HG03432 (cell line): Measurements from ENCODE around the gene PRPF31.

Experiments
- ATAC-seq: cut with Tn5 transposase; IDR thresholded peaks from one replicate; pipeline ENCODE4 v1.9.1; 2021; ENCODE audit warnings: mild to moderate bottlenecking, moderate library complexity; ENCODE audit not compliant: unreplicated experiment

Gene PRPF31

DNA sequence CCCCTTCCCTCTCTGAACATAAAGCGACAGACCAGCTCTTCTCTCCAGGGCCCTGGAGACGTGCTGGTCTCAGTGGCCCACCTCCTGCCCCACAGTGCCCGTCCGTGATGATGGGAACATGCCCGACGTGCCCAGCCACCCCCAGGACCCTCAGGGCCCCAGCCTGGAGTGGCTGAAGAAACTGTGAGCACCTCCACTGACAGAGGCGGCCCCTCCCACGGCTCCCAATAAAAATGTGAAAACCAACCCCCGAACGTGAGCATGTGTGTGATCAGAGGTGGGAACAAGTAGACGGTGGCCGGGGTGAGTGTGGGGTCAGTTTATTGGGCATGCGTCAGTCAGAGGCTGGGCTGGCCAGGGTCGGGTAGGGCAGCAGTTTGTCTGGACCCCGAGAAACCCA, 8.8 kb upstream of the PRPF31 start:
- no peak for ATAC-seq

DNA sequence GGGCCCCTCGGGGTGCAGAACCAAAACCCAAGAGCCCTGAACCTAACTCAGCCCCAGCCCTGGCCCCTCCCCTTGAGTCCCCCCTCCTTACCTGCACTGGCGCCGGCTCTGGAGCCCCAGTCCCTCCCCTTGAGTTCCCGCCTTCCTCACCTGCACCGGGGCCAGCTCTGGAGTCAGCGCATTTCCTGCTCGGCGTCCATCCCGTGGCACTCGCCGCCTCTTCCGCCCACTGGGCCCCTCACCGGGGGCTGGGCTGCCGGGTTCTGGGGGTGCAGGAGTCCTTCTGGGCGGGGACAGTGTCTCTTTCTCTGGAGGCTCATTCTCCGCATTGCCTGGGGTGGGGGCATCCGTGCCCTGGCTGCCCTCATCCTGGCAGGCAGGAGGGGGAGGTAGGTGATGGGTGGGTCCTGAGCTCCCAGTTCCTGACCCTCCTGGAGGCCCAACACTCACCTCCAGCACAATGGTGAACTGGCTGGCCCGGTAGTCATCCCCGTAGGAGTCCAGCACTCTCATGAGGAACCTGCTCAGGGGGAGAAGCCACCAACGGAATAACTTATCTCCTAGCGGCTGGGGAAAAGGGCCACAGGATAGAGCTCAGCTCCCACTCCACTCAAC, 7.6 kb upstream of the PRPF31 start:
- no peak for ATAC-seq

DNA sequence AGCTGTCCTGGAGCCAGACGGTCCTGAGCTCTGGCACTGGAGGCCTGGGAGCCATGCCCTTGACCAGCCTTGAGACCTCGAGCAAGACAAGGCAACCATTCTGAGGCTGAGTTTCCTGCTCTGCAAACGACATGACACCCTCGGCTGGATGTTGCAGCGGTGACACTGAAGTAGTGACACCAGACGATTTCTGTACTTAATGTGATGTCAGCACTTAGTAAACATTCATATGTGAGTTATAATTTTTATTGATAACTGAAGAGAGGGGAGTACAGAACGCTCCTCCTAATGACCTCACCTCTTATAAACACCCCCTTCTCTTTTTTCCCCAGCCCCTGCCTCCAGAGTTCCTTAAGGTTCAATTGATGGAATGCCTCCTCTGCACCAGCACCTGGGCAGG, 7.1 kb upstream of the PRPF31 start:
- no peak for ATAC-seq

DNA sequence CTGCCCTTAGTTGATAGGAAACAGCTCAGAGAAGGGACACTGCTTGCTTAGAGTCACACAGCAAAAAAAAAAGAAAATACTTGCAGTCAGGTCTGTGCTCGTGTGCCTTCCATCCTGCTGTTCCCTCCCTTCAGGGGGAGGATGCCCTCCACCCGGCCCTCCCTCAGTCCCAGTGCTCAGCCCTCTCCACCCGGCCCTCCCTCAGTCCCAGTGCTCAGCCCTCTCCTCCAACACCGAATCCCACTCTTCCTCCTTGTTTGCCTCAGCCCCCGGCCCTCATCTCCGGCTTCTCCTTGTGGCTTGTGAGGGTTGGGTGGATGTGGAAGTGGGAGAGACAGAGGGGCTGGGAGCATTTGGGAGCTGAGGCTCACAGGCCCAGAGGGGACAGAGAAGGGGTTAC, 5.9 kb upstream of the PRPF31 start:
- ATAC-seq = no peak

DNA sequence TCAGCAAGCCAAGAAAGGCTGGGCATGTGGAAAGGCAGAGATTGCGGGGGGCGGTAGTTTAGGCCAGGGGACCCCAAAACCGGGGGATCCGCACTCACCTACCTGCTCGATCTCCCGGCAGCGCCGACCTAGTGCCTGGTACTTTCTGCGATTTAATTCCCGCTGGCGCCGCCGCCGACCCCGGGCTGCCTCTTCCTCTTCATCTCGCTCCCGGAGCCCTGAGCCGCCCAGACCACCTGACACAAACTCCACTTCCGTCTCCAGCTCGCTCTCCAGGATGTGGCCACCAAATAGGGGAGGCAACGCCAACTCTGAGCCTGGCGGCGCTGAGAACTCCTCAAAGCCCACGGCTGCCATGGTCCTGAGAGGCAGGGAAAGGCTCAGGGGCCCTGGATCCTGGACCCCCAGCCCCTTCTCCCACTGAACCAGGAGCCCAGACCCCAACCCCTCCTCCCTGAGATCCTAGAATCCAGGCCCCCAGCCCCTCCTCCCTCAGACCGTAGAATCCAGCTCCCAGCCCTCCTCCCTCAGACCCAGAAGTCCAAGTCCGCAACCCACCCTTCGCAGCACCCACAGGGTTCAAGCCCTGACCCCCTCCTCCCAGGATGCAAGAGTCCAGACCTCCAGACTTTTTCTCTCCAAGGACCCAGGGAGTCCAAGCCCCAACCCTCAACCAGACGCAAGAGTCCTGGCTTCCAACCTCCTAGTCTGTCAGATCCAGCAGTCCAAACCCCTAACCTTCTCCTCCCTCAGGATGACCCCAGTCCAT, 1.0 kb upstream of the PRPF31 start:
- no peak for ATAC-seq

DNA sequence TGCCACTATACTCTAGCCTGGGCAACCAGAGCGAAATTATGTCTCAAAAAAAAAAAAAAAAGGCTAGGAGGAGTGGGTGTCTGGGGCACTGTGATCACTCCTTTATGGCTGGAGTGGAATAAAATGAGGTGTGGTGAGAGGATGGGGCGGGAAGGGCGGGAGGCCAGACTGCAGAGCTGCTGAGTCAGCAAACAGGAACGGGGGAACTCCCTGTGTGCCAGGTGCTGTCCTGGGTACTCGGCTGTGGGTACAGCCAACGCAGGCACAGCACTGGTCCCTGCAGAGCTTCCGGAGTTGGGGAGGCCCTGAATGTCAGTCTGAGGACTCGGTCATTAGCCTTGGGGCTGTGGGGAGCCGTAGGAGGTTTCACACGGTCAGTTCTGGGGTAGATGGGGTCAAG, 5.7 kb downstream of the PRPF31 start:
- no peak for ATAC-seq

DNA sequence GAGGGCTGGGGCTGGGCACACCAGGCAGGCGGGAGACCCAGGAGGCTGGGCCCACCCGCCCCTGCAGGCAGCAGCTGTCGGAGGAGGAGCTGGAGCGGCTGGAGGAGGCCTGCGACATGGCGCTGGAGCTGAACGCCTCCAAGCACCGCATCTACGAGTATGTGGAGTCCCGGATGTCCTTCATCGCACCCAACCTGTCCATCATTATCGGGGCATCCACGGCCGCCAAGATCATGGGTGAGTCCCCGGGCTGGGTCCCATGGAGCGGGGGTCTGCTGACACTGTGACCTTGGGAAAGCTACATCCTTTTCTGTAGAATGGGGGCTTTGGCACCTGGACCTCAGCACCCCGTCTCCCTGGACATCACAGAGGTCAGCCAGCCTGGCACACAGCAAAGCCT, 8.1 kb downstream of the PRPF31 start:
- ATAC-seq = no peak

DNA sequence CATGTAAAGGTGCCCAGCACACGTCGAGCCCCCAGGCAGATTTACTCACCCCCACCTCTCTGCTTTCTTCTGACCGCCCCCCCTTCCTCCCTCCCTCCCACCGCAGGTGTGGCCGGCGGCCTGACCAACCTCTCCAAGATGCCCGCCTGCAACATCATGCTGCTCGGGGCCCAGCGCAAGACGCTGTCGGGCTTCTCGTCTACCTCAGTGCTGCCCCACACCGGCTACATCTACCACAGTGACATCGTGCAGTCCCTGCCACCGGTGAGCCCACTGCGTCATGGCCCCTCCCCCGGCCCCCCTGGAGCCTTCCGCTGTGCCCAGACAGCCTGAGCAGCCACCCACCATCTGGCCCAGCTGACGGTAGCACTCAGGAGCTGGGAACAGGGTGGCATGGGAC, 8.8 kb downstream of the PRPF31 start:
- ATAC-seq = no peak

DNA sequence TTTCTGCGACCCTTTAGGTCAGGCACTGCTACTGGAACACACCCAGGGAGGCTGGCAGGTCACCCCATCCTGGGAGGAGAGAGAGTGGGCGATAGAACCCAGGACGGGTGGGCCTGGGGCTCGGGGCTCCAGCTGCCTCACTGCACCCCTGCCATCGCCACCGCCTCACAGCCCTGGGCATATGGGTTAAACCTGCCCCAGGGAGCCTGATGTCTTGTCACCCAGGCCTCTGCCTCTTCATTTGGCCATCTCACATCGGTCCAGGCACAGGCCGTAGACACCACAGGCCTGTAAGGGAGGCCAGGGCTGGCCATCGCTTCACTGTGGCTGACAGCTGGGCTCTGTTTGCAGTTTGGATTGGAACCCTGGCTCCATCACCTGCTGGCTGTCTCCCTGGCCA, 10.2 kb downstream of the PRPF31 start:
- ATAC-seq = no peak

DNA sequence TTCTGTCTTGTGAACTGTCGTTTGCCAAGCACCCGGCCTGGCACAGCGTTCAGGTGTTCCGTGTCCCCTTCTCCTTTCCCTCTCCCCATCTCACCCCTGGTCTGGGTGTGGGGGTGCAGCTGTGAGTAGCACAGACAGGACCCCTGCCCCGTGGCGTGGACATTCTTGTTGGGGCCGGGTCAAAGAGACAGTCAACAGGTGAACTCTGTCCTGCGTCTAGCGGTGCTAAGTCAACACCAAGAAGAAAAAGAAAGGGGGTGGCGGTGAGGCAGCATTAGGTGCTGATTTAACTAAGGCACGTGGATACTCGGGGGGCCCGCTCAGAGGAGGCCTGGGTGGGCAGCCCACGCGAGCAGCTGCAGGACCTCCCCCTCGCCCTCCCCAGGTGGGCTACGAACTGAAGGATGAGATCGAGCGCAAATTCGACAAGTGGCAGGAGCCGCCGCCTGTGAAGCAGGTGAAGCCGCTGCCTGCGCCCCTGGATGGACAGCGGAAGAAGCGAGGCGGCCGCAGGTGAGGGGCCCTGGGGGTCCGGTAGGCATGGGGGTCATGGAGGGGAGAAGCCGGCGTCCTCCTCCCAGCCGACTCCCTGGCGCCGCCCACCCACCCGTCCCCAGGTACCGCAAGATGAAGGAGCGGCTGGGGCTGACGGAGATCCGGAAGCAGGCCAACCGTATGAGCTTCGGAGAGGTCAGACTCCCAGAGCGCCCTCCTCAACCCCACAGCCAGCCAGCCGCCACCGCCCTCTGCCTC, 12.3 kb downstream of the PRPF31 start:
- no peak for ATAC-seq

DNA sequence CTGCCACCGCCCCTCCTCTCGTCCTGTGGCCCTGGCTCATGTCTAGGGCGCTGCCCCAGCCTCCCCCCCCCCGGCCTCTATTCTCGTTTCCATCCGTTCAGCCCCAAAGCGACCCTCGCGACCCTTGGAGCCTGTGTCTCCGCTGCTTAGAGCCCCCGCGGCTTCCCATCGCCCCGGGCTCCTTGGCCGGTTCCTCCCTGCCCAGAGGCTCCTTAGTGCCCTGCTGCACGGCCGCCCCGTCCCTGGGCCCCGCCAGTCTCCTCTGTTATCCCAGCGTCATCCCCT, 12.8 kb downstream of the PRPF31 start:
- no peak for ATAC-seq

DNA sequence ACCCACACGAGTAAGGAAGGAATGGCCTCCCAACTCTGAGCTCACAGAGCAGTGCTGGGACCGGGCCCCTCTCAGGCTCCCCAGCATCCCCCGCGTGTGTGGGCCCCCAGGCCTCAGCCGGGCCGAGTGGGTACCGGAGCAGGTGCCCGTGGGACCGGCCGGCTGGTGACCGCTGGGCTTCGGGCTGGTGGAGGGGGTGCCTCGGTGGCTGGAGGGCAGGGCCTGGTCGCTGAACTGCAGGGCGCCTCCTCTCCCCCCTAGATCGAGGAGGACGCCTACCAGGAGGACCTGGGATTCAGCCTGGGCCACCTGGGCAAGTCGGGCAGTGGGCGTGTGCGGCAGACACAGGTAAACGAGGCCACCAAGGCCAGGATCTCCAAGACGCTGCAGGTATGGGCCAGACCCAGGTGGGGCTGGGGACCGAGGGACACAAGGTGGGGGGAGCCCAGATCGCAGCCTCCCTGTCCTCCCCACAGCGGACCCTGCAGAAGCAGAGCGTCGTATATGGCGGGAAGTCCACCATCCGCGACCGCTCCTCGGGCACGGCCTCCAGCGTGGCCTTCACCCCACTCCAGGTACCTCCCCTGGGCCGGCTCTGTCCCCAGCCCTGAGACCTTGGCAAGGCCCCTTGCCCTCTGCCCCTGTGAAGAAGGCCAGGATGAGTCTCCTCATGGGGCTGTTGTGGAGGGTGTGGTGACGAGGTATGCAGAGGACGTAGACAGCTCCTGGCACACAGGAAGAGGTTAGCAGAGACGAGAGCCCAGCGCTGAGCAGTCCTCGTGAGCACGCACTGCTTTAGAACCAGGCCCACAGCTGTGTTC, 13.5 kb downstream of the PRPF31 start:
- ATAC-seq = no peak

DNA sequence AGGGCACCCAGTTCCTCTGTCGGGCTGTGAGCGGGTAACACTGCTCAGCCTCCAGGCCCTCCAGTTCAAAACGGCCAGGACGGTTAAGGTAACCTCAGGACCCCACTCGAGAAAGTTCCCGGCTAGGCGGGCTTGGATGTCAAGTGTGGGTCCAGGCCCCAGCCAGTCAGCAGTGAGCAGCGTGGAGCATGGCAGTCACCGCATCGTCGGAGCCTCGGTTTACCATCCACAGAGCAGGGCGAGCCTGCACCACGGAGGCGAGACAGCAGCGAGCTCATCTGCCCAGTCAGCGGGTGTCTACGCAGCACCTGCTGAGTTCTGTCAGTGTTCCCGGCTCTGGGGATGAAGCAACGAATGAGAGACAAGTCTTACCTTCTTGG, 14.1 kb downstream of the PRPF31 start:
- no peak for ATAC-seq

DNA sequence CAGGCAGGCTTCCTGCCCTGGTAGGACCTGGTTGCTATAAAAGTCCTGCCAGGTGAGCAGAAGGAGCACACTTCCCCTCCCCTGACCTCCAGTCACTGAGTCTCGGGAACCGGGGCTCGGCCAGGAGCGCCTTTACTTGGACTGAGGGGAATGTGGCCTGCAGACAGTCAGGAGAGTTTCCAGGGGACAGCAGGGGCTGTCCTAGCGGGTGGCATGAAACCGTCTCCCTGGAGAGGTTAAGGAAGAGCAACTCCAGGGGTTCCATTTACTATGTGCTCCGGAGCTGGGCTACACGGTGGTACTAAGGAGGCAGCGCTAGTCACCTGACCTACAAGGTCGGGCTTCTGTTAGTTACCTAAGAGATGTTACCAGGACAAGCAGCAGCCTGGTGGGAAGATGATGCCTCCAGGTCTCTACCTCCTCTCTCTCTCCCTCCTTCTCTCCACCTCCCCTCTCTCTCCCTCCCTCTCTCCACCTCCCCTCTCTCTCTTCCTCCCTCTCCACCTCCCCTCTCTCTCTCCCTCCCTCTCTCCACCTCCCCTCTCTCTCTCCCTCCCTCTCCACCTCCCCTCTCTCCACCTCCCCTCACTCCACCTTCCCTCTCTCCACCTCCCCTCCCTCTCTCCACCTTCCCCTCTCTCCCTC, 17.9 kb downstream of the PRPF31 start:
- no peak for ATAC-seq

DNA sequence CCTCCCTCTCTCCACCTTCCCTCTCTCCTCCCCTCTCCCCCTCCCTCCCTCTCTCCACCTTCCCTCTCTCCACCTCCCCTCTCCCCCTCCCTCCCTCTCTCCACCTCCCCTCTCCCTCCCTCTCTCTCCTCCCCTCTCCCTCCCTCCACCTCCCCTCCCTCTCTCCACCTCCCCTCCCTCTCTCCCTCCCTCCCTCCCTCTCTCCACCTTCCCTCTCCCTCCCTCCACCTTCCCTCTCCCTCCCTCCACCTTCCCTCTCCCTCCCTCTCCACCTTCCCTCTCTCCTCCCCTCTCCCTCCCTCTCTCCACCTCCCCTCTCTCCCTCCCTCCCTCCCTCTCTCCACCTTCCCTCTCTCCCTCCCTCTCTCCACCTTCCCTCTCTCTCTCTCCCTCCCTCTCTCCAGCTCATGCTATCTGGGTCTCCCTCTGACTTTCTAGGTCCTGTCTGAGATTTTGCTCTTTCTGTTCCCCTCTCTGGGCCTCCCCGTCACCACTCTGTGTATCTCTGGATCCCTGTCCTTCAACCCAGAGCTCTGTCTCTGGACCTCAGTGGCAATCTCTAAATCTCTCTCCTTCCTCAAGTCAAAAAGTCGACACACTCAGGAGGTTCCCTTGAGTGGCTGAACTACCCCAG, 18.5 kb downstream of the PRPF31 start:
- ATAC-seq = no peak

DNA sequence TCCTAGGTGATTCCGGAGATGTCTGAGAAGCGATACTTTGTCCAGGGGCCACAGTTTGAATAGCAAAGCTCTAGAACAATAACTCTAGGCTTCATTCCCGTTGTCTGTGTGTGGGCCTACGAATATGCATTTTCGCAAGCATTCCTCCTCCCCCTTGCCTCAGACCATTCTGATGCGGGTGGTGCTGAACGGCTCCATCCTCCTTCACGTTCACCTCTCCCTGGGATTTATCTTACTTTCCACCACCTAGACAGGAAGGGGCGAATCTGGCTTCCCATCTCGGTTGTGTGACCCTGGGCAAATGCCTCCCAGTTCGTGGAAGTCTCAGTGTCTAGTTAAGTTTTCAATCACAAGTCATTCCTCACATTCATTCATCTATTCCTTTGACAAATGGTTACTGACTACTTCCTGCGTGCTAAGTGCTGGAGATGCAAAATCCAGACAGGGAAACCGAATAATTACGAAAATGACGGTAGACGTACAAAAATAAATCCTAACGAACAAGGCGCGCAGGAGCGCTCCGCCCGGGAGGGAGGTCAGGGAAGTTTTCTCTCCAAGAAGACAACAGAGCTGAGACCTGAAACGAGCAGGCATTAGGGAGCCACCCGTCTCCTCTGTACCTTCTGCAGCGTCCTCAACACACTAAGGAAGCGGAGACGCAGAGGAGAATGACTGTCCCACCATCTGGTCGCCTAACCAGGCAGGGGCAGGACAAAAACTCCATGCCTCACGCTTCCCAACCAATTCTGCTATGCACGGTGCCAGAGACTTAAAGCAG, 20.7 kb downstream of the PRPF31 start:
- no peak for ATAC-seq

DNA sequence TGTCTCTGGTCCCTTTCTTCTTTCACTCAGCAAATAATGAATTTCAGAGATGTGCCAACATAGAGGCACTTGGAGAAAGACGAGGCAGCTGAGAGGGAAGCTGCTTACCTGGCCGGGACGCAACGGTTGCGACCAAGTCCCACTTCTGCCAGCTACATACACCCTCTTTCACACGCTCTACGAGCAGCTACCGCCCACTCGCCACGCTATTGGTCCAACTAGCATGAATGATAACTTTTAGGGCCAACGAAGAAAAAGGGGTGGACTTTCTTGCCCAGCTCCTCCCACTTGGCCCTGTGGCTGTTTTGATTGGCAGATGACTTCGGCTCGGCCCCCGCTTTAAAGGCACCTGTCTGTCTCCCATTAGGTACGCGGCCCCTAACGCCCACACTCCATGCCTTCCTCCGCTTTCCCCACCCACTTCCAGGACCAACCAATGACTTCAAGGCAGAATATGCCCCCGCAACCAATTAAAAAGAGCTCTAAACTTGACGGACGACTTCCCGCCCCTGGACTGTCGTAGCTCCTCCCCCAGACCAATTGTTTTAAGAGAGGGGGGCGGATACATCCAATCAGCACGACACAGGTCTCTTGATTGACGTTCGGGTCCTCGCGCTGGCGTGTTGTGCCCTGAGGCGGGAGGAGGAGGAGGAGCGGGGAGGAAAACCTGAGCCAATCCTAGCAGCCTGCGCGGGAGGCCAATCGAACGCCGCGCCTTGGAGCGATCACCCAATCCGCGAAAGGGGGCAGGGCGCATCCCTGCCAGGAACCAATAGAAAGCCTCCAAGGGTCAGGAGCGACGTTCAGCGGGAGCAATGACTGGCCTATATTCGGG, 21.5 kb downstream of the PRPF31 start:
- ATAC-seq = peak; percentile 83

DNA sequence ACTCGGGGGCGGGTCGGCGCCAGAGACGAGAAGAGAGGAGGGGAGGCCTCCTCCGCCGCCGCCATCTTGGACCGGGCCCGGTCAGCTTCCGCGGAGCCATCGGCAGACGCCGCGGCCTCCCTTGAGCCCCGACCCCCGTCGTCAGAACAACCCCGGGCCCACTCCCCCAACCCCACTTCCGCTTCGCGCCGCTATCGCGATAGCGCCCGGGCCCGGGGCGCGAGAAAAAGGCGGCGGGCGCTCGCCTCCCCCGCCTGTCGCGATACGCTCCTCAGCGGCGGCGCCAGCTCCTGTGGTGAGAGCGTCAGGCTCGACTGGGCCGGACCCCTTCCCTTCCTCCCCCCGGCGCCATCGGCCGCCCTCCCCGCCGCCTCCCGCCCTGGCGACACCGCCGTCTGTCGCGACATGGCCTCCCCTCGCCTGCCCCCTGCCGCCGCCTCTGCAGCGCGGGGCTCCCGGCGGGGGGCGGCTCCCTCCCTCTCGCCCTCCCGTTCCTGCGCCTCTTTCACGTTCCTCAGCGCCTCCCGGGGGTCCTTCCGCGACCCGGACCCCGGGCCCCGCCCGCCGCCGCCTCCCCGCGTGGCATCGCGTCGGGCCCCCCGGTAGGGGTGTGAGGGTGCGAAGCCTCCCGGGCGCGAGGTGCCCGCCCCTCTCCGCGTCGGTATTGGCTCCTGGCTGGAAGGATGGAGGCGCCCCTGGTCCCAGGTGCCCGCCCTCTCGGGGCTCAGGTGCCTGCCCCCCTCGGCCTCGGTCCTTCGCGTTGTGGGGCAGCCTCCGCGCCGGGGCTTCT, 22.3 kb downstream of the PRPF31 start, which contains the start of gene CNOT3:
CNOT3 (plus strand) TSS at position 64 of the 790 bp plus-strand sequence. CDS start 5,217 bp downstream, outside the sequence.
- no peak for ATAC-seq
